ENCODE data around the gene FIS1. TPM values are rescaled to one million over a fixed set of nuclear protein-coding genes. Genes with fewer than 3 reads are reported as not detected.

Gene FIS1
- total RNA-seq, result 175 and 218 TPM in 2 replicates

GRCh38 chr7:101244375-101245146 lies at the start of gene FIS1:
Gene FIS1, minus strand, starts transcription at chr7:101245081. Its CDS starts 77 bp downstream, at chr7:101245004.

GRCh38 chr7:101237206-101238067 lies 7.4 kb downstream of the FIS1 start, which contains the start of gene CLDN15:
Gene CLDN15, minus strand, starts transcription at chr7:101237802. Its CDS starts 221 bp downstream, at chr7:101237581.

GRCh38 chr7:101217388-101218235 lies 27.3 kb downstream of the FIS1 start, which contains the start of the genes PLOD3 and ZNHIT1:
Gene PLOD3, minus strand, starts transcription at chr7:101217581. Its CDS starts 307 bp downstream, at chr7:101217274.
Gene ZNHIT1, plus strand, starts transcription at chr7:101218165. Its CDS starts 31 bp downstream, at chr7:101218196.

GRCh38 chr7:101200862-101201599 lies 43.9 kb downstream of the FIS1 start, which contains the start of gene MOGAT3:
Gene MOGAT3, minus strand, starts transcription at chr7:101201036. Its CDS starts 182 bp downstream, at chr7:101200854.

Other genes starting within 250 kb of the FIS1 start
- not detected in 2 replicates for gene MUC17, start 225.0 kb downstream of the FIS1 start, total RNA-seq
- gene TRIM56, start 159.6 kb downstream of the FIS1 start, total RNA-seq, result 9.0 and 16.1 TPM in 2 replicates
- 564 and 3,220 TPM in 2 replicates for gene SERPINE1, start 118.0 kb downstream of the FIS1 start, total RNA-seq
- gene AP1S1, start 90.6 kb downstream of the FIS1 start, total RNA-seq, result 87.5 and 105 TPM in 2 replicates
- 0.49 and 0.89 TPM in 2 replicates for gene VGF, start 79.5 kb downstream of the FIS1 start, total RNA-seq
- gene NAT16, start 64.8 kb downstream of the FIS1 start, total RNA-seq, result not detected in 2 replicates
- gene MOGAT3, start 44.0 kb downstream of the FIS1 start, total RNA-seq, result not detected in 2 replicates
- 84.7 and 113 TPM in 2 replicates for gene PLOD3, start 27.5 kb downstream of the FIS1 start, total RNA-seq
- gene ZNHIT1, start 26.9 kb downstream of the FIS1 start, total RNA-seq, result 94.8 and 117 TPM in 2 replicates
- 1.1 and 1.9 TPM in 2 replicates for gene CLDN15, start 7.3 kb downstream of the FIS1 start, total RNA-seq
- gene IFT22, start 76.7 kb upstream of the FIS1 start, total RNA-seq, result 32.3 and 36.8 TPM in 2 replicates
- 0.16 and 0.25 TPM in 2 replicates for gene COL26A1, start 117.8 kb upstream of the FIS1 start, total RNA-seq

Measured in mesangial cell (primary cell).